Ascending aorta (tissue), 2 donors: ENCODE results near the gene TNFRSF4. TPM values are rescaled to one million over a fixed set of nuclear protein-coding genes. Genes with fewer than 3 reads are reported as not detected.

Source experiments
- DNase-seq, 2 donors: peaks; one replicate each; pipeline ENCODE4 v3.0.0-alpha.2; 2019; ENCODE audit warnings: low spot score in 2 of 2
- H3K27ac ChIP-seq, 2 donors: fragments of 200-600 bp; sonication (generic); one replicate each; pipeline ENCODE4 v1.5.1; 2016 to 2017; ENCODE audit warnings: mild to moderate bottlenecking in 1 of 2
- H3K27me3 ChIP-seq: fragments of 200-600 bp; sonication (generic); one replicate; pipeline ENCODE4 v1.5.1; 2017
- H3K36me3 ChIP-seq, 2 donors: fragments of 200-600 bp; sonication (generic); one replicate each; pipeline ENCODE4 v1.5.1; 2016
- H3K4me1 ChIP-seq, 2 donors: fragments of 200-600 bp; sonication (generic); one replicate each; pipeline ENCODE4 v1.5.1; 2016 to 2017; ENCODE audit warnings: mild to moderate bottlenecking in 1 of 2
- H3K4me3 ChIP-seq, 2 donors: fragments of 200-600 bp; sonication (generic); one replicate each; pipeline ENCODE4 v1.5.1; 2016 to 2017; ENCODE audit warnings: mild to moderate bottlenecking in 1 of 2
- H3K9me3 ChIP-seq, 2 donors: fragments of 200-600 bp; sonication (generic); one replicate each; pipeline ENCODE4 v1.5.1; 2016
- intact Hi-C: fragments of 100-400 bp; cut with DNase I; formaldehyde crosslinking; loops from one replicate; pipeline ENCODE4 v1.15.1; 2023
- total RNA-seq: library from RNA; depleted of rRNA; stranded (reverse); fragments of >200 nt; gene quantifications from one replicate; pipeline ENCODE4 v1.1.0, GENCODE V29; 2016
- TF ChIP-seq, protein P1 (sequence below), 3 experiments: fragments of 200-600 bp in 2 of 3; fragments of 450-650 bp in 1 of 3; sonication (generic) in 2 of 3; IDR thresholded peaks; one replicate each; pipeline ENCODE4 v1.5.1; 2016 to 2019; ENCODE audit warnings: antibody characterized with exemption in 3 of 3, mild to moderate bottlenecking in 1 of 3, moderate library complexity in 1 of 3

The TNFRSF4 gene
- total RNA-seq, 1 donor from 2014 or later, result 4.8 TPM

DNA sequence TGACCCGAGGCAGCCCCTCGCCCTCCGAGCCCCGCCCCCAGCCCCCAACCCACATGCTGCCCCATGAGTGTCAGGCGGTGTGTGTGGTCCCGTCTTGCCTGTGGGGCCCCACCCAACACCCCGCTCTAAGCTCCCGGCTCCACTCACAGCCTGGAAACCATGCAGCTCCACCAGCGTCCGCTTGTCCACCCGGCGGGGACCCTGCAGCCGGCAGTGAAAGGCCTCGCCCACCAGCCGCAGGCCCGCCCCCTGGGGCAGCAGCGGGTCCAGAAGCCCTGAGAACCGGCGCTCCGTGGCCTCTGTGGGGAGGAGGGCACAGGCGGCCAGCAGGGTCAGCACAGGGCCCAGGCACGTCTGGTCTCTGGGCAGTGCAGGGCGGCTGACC lies 29.8 kb upstream of the TNFRSF4 start:
- Histone ChIP-seq H3K4me3 (no peak overlapping the region), H3K4me1 (peaks cover 0 to 3% of the 10 kb centered on the region in 2 donors), H3K27me3 (no peaks in the 10 kb centered on the region), H3K9me3 (no peaks in the 10 kb centered on the region), H3K27ac (no peak overlapping the region), H3K36me3 (no peaks in the 10 kb centered on the region)
- TF ChIP-seq, protein P1, sequence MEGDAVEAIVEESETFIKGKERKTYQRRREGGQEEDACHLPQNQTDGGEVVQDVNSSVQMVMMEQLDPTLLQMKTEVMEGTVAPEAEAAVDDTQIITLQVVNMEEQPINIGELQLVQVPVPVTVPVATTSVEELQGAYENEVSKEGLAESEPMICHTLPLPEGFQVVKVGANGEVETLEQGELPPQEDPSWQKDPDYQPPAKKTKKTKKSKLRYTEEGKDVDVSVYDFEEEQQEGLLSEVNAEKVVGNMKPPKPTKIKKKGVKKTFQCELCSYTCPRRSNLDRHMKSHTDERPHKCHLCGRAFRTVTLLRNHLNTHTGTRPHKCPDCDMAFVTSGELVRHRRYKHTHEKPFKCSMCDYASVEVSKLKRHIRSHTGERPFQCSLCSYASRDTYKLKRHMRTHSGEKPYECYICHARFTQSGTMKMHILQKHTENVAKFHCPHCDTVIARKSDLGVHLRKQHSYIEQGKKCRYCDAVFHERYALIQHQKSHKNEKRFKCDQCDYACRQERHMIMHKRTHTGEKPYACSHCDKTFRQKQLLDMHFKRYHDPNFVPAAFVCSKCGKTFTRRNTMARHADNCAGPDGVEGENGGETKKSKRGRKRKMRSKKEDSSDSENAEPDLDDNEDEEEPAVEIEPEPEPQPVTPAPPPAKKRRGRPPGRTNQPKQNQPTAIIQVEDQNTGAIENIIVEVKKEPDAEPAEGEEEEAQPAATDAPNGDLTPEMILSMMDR (IDR thresholded peaks at IDR 0.05), result no peak
- DNase-seq, result no peak
- intact Hi-C loops, result no loop called here

DNA sequence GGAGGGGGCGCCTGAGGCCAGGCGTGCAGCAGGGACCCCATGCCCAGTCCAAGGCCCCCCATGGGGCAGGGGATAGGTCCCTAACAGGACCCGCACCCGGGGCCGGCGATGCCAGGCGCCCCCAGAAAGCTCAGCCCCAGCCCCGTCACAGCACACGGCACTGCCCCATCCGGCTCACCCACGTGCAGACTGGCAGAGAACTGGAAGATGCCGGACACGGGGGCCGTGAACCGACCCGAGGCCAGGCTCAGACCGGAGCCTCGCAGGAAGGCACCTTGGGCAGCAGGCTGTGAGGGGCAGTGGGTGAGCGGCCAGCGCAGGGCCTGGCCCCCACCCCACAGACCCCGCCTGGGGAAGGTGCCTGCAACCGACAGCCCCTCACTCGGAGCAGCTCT lies 29.3 kb upstream of the TNFRSF4 start:
- intact Hi-C loops, result no loop called here
- Histone ChIP-seq H3K27me3 (no peaks in the 10 kb centered on the region), H3K4me3 (no peak overlapping the region), H3K27ac (no peak overlapping the region), H3K36me3 (no peaks in the 10 kb centered on the region), H3K9me3 (no peaks in the 10 kb centered on the region), H3K4me1 (peaks cover 0 to 3% of the 10 kb centered on the region in 2 donors)
- TF ChIP-seq, protein P1 (IDR thresholded peaks at IDR 0.05), result no peak
- DNase-seq, result no peak

DNA sequence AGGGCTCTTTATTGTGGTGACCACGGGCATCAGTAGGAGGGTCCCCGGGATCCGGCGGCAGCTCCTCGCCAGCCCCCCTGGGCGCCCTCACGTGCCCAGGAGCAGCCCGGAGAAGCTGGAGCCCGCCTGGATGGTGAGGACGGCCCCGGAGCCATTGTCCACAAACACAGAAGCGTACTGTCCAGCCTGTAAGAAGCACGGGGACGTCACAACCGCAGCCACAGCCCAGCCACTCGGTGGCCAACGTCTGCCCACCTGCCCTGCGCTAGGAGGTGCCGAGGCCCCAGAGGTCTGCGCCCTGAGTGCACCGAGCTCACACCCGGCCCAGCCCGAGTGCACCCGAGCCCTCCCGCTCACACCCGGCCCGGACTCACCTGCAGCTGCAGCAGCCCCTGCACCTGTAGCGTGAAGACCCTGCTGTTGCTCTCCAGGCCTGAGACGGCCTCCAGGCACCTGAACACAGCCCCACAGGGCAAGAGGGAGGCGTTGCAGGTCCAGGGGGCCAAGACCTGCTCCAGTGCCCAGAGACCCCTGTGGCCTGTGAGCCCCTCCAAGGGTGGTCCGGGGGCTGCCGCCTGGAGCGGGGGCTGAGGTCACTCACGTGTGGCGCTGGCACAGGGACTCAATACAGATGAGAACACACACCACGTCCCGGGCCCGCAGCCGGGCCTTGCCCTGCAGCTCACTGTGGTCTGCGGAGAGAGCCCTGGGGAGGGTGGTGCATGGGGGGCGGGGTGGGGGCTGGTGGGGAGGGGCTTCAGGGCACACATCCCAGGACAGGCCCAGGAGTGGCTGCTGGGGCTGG lies 28.7 kb upstream of the TNFRSF4 start:
- Histone ChIP-seq H3K4me1 (peaks cover 0 to 3% of the 10 kb centered on the region in 2 donors), H3K27me3 (no peaks in the 10 kb centered on the region), H3K9me3 (no peaks in the 10 kb centered on the region), H3K27ac (no peak overlapping the region), H3K4me3 (no peak overlapping the region), H3K36me3 (no peaks in the 10 kb centered on the region)
- no peak for DNase-seq
- TF ChIP-seq, protein P1 (IDR thresholded peaks at IDR 0.05), result no peak
- intact Hi-C loops, result no loop called here

DNA sequence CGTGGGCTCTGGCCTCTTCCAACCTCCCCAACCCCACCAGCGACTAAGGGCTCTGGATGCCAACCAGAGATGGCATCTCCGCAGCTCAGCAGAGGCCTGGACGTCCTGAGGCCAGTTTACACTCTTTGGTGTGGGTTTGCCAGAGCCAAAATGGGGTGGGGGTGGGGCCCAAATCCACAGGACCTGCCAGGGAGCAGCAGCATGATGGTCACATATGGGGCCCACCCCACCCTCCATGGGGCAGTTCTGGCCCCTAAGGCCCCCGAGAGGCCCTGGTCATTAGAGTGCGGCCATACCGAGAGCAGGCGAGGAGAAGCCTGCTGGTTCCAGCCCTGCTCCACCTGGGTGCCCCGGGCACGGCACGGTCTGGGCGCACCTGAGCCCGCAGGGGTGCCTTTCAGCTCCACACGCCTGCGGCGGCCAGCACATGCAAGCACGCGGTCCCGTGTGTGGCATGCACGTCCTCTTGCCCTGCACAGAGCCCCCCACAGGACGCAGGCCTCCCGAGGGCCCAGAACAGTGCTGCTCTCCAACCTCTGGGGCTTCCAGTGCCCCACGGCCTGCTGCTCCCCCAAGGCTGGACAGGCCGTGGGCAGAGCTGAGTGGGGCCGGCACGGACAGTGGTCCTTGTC lies 27.8 kb upstream of the TNFRSF4 start:
- Histone ChIP-seq H3K36me3 (no peaks in the 10 kb centered on the region), H3K9me3 (no peaks in the 10 kb centered on the region), H3K27me3 (no peaks in the 10 kb centered on the region), H3K27ac (no peak overlapping the region), H3K4me1 (no peaks in the 10 kb centered on the region), H3K4me3 (no peak overlapping the region)
- intact Hi-C loops, result no loop called here
- TF ChIP-seq, protein P1 (IDR thresholded peaks at IDR 0.05), result no peak
- no peak for DNase-seq

DNA sequence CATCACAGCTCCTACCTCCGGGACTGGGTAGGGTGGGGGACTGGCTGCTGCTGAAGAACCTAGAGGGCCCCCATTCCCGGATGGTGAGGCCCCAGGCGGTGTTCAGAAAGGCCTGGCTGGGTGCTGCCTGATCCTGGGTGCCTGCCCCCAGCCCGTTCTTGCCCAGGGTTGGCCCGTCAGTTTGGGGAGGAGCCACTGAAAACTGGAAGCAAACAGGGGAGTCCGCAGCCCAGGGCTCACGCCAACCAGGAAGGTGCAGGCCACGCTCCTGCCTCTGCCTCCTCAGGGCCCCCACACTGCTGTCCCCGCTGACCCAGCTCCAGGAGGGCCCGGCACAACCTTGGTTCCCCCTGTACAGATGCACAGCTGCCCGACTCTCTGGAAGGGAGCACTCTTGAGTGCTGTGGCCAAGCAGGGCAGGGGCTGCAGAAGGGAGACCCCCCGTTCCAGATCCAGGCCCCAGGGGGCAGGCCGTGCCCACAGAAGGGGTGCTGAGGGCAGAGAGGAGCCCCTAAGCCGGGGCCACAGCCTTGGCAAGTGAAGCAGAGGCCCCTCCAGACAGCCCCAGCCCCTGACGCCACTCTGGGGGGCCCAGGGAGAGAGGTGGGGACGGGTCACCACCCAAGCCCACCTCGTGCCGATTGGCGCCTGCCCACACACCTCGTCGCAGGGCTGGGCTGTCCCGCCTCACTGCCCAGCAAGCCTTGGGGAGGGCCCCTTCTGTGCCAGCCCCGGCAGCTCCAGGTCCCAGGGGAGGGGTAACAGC lies 27.1 kb upstream of the TNFRSF4 start:
- no peaks in the 10 kb centered on the region for H3K36me3 ChIP-seq
- H3K27me3 ChIP-seq, result no peaks in the 10 kb centered on the region
- TF ChIP-seq, protein P1 (IDR thresholded peaks at IDR 0.05), result no peak
- no peaks in the 10 kb centered on the region for H3K4me1 ChIP-seq
- no peak overlapping the region for H3K27ac ChIP-seq
- intact Hi-C loops, result no loop called here
- H3K4me3 ChIP-seq, result no peak overlapping the region
- DNase-seq, result no peak
- no peaks in the 10 kb centered on the region for H3K9me3 ChIP-seq
